Kidney tubule cell (primary cell): ENCODE data around the gene EPHA3.
"Not testable (repeated sequence)": the region's sequence is repeated elsewhere in the genome, so short reads cannot be mapped to it uniquely, and the experiment has no call there.

ENCODE experiments used
- DNase-seq: peaks from one replicate; pipeline ENCODE4 v3.0.0-alpha.2; 2018; ENCODE audit warnings: low spot score

Gene EPHA3

GRCh38 chr3:89280822-89281365 is 173.5 kb downstream of the EPHA3 start:
- no peak for DNase-seq

- DNase-seq: no peak
Measured at GRCh38 chr3:89287902-89288508, 180.6 kb downstream of the EPHA3 start.

- no peak for DNase-seq
Measured at GRCh38 chr3:89289574-89290190, 182.3 kb downstream of the EPHA3 start.

- no peak for DNase-seq
Measured at GRCh38 chr3:89297199-89297598, 189.8 kb downstream of the EPHA3 start.

DNA sequence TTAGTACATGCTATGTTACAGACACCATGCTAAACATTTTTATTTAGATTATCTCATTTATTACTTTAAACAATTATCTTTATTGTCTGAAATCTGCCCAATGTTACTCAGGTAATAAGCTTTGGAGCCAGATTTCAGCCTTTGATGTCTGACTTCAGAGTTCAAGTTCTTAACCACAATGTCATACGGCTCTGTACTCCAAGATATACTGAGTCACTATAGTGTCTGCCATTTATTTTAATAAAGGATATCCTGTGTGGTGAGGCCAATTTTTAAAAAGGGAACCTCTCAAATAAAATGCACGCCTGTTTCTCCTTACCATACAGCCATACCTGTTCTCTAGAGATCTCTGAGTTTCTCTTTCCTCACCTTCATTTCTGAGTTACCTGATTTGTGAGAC is 193.1 kb downstream of the EPHA3 start:
- DNase-seq: no peak

- DNase-seq: no peak
Measured at GRCh38 chr3:89300981-89301380, 193.6 kb downstream of the EPHA3 start.

GRCh38 chr3:89303701-89304100 is 196.3 kb downstream of the EPHA3 start:
- no peak for DNase-seq

DNA sequence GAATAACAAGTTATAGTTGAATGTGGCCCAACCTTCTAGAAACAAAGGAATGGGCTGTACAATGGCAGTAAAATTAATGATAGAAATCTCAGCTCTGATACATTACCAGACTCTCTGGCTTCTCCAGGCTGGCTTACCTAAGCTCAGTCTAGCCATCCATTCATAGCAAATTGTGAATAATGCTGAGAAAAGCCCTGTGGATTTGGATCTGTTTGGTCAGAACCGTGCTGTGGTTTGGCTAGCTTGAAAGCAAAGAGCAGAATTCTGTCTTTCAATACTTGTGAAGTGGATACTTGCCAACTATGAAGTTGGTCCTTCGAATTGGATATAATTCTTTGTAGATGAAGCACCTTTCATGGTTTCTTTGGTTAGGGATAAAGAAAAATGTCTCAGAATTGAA is 199.1 kb downstream of the EPHA3 start:
- DNase-seq: no peak

DNA sequence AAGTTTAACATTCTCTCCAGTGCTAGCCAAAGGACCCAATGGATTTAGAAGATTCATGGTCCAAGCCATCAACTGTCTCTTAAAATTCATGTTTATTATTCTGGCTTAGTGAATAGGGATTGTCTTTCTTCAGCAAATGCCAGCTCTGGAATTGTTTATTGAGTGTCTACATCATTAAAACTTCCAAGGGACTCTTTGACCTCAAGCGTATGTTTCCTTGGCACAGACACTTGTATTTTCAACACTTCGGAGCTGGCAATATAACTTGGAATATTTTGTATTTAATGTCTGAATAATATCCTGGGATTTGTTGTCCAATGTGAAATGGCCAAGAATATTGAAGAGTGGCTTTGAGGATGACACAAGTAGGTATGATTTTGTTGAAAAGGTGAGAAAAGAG is 204.2 kb downstream of the EPHA3 start:
- DNase-seq: no peak

DNA sequence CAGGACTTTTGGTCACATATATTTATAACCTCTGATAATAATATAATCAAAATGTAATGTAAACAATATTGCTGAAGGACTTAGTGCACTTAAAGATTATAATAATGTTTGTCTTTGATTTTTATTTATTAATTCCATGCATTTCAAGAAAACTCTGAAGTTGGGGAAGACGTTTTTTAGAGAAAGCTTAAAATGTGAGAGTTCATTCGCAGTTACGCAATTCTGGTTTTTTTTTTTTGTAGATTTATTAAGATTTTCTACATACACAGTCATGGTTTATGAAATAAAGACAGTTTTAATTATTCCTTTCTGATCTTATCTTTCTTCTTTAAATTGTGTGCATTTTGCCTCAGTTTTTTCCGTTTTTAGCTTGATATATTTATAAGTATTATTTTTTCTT is 204.7 kb downstream of the EPHA3 start:
- DNase-seq: no peak

- DNase-seq: peak; percentile 48
Measured at GRCh38 chr3:89314454-89315098, 207.2 kb downstream of the EPHA3 start.

DNA sequence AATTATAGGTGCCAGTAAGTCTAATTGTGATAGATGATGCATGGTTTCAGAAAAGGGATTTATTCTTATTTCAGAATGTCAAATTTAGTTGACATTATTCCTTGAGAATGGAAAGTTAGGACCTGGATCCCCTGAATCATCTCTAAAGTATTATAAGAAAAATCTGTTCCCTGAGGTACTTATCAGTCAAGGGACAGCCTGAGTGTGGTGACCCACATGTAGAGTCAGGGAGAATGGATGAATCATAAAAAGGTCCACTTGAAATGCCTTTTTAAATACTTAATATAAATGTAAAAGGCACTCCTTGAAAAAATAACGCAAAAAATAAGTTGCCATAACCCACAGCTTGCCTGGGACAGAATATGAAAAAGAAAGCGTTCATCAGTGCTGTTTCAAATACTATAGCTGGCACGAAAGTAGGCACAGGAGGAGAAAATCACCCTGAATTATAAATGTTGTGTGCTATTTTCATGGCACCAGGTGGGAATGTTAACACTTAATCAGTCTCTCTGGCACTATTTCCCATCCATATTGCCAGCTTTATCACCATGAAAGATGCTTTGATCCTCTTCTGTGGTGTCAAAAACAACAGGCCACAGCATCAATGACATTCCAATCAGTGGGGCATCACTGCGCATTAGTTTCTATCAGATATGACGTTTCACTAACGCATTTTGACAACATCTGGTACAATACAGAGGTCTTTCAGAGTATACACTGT is 208.5 kb downstream of the EPHA3 start:
- no peak for DNase-seq

GRCh38 chr3:89320186-89320585 is 212.8 kb downstream of the EPHA3 start:
- no peak for DNase-seq

GRCh38 chr3:89326997-89327396 is 219.6 kb downstream of the EPHA3 start:
- no peak for DNase-seq

- DNase-seq: no peak
Measured at GRCh38 chr3:89332386-89332785, 225.0 kb downstream of the EPHA3 start.

- no peak for DNase-seq
Measured at GRCh38 chr3:89332793-89333192, 225.4 kb downstream of the EPHA3 start.

DNA sequence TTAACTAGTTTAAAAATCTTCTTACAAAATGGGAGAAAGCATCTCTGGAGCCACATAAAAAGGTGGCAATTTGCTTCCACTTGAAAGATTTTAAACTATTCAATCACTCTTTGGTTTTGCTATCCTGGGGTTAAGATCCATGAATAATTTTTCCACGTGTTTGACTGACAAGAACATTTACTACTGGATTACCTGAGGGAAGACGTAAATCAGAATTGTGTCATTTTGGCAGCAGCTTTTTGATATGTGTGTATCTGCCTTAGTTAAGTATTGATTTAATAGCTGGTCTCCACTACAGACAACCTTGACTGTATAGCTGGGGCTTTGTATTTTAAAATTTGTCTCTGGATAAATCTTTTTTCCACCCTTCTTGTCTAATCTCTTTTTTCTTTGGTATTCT is 228.3 kb downstream of the EPHA3 start:
- no peak for DNase-seq

DNA sequence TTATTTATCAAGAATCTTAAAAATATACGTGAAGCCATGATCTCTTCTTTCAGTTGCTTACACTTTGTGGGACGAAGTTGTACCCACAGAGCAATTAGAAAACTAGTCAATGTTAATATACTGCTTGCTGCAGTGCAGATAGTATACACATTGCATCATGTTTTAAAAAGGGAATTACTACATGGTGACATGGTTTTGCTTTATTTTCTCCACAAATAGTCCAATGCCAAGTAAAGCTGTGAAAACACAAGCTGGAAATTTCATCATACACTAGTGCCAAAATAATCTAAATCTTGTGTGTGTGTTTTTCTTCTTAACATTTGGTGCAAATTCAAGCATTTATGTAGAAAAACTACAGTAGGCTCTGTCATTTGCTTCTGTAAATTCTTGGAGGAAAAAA is 233.0 kb downstream of the EPHA3 start:
- DNase-seq: no peak

DNA sequence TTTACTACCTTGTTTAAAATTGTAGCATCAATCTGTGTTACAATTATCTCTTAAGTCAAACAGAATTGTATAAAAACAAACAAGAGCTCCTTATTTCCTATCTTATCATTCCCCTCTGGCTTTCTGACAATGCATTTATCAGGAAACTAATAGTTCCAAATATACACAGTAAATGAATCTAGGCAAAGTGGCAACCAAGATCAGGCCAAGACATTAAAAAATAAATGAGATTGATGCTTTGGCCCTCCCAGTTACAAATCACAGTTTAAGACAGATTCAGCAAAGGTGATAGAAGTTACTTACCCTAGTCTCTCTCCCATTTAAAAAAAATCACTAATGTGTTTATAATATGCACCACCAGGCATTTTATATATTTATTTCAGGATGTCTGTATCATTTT is 236.7 kb downstream of the EPHA3 start:
- no peak for DNase-seq

DNA sequence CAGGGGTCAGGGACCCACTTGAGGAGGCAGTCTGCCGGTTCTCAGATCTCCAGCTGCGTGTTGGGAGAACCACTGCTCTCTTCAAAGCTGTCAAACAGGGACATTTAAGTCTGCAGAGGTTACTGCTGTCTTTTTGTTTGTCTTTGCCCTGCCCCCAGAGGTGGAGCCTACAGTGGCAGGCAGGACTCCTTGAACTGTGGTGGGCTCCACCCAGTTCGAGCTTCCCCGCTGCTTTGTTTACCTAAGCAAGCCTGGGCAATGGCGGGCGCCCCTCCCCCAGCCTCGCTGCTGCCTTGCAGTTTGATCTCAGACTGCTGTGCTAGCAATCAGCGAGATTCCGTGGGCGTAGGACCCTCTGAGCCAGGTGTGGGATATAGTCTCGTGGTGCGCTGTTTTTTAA is 243.5 kb downstream of the EPHA3 start:
- not testable (repeated sequence) for DNase-seq

DNA sequence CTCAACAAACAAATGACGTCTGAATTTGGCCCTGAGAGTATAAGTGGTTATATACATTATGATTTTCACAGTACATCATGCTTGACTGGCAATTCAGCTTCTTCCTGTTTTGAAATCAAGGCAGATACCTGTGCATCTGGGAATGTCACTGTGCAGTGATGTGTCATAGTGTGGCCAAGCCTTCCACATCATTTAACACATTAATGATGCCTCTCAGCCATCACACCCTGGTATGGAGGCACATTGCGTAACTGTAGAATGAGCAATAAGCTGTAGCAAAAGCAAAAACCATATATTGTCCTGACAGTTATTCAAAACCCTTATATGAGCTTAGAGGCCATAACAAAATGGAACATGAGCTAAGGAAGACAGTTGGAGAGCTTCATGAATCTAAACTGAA is 246.0 kb downstream of the EPHA3 start:
- peak; percentile 70 for DNase-seq

DNA sequence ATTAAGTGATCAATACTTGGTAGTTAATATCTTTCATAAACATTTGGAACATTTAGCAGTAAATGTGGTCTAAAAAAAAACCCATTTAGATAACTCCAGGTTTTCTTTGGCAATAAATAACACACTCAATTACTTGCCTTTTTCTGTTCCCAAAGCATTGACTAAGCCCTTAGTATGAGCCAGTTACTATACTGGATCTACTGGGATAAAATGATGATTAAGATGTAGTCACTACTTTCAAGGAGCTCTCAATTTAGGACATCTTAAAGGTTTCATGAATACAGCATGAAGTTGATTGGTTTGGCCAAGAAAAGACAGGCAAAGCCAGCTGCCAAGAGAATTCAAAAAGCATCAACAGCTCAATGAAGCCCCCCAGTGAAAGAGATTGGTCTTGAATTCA is 250.9 kb downstream of the EPHA3 start:
- DNase-seq: no peak

- peak; percentile 62 for DNase-seq
Measured at GRCh38 chr3:89360156-89360555, 252.7 kb downstream of the EPHA3 start.
